H1 (cell line): Measurements from ENCODE around the gene PCDHGA1. TPM values are rescaled to one million over a fixed set of nuclear protein-coding genes. Genes with fewer than 3 reads are reported as not detected.

Experiments
- CTCF ChIA-PET: fragments of 300-600 bp; sonication (Branson Sonifier 250); formaldehyde crosslinking; loops from one replicate; lab custom pipeline; 2021; ENCODE audit not compliant: partially characterized antibody; lab: Charles Lee
- POLR2A ChIA-PET: fragments of 300-600 bp; sonication (Branson Sonifier 250); formaldehyde crosslinking; loops from one replicate; lab custom pipeline; 2021; ENCODE audit warnings: inconsistent platforms; ENCODE audit not compliant: partially characterized antibody; lab: Charles Lee
- DNase-seq, 2 experiments: peaks; one replicate each; pipeline versions ENCODE4 v3.0.0 to v3.0.0-alpha.2; 2010 to 2022; ENCODE audit warnings: low spot score in 2 of 2, low read depth in 1 of 2, mixed read lengths in 1 of 2
- FAIRE-seq: peaks from 2 replicates; lab custom pipeline; 2011; peaks lifted over from hg19 to GRCh38; lab: Jason Lieb, UNC
- H2AFZ ChIP-seq: 2 replicates; pipeline ENCODE4 v1.8.1; 2012; ENCODE audit warnings: low read length, inconsistent platforms
- H2AK5ac ChIP-seq: 2 replicates; pipeline ENCODE4 v1.6.1; 2013; ENCODE audit warnings: low read depth, low read length
- H2BK120ac ChIP-seq: replicated peaks from 2 replicates; pipeline ENCODE3; 2013; ENCODE audit warnings: low read depth, low read length, inconsistent platforms
- H2BK12ac ChIP-seq: 2 replicates; pipeline ENCODE4 v1.6.1; 2013; ENCODE audit warnings: low read depth, low read length
- H2BK15ac ChIP-seq: 2 replicates; pipeline ENCODE4 v1.6.1; 2013; ENCODE audit warnings: low read length
- H2BK20ac ChIP-seq: 2 replicates; pipeline ENCODE4 v1.6.1; 2013; ENCODE audit warnings: low read length
- H2BK5ac ChIP-seq: 2 replicates; pipeline ENCODE4 v1.6.1; 2013; ENCODE audit warnings: low read depth, low read length
- H3K14ac ChIP-seq: 2 replicates; pipeline ENCODE4 v1.6.1; 2013; ENCODE audit warnings: inconsistent platforms; ENCODE audit not compliant: insufficient read length
- H3K18ac ChIP-seq: 2 replicates; pipeline ENCODE4 v1.6.1; 2013; ENCODE audit warnings: low read length; ENCODE audit errors: extremely low read depth
- H3K23ac ChIP-seq: 2 replicates; pipeline ENCODE4 v1.6.1; 2013; ENCODE audit warnings: inconsistent platforms; ENCODE audit not compliant: insufficient read length
- H3K23me2 ChIP-seq: 2 replicates; pipeline ENCODE4 v1.6.1; 2013; ENCODE audit warnings: low read depth, low read length
- H3K27ac ChIP-seq: 2 replicates; pipeline ENCODE4 v1.6.1; 2011; ENCODE audit warnings: low read depth, low read length, inconsistent platforms
- H3K27me3 ChIP-seq, 4 experiments: replicated peaks in 1 of 4; 1 replicate in 1 of 4; 2 replicates in 3 of 4; pipeline versions ENCODE4 v1.6.1 to v1.8.1; 2011 to 2013; ENCODE audit warnings: low read length in 3 of 4, mild to moderate bottlenecking in 3 of 4, inconsistent platforms in 2 of 4, mixed read lengths in 2 of 4, moderate library complexity in 1 of 4; ENCODE audit not compliant: control insufficient read depth in 3 of 4, insufficient read depth in 3 of 4; ENCODE audit errors: extremely low read depth in 1 of 4
- H3K36me3 ChIP-seq, 4 experiments: 2 replicates each; pipeline versions ENCODE4 v1.6.1 to v1.8.1; 2011 to 2013; ENCODE audit warnings: mild to moderate bottlenecking in 4 of 4, low read length in 3 of 4, moderate library complexity in 2 of 4, control low read depth in 1 of 4, inconsistent platforms in 1 of 4; ENCODE audit not compliant: insufficient read depth in 4 of 4, control insufficient read depth in 2 of 4
- H3K4ac ChIP-seq: replicated peaks from 2 replicates; pipeline ENCODE3; 2013; ENCODE audit warnings: low read length, low read depth, mixed read lengths, inconsistent platforms; ENCODE audit not compliant: insufficient read length
- H3K4me1 ChIP-seq, 4 experiments: replicated peaks in 1 of 4; 1 replicate in 1 of 4; 2 replicates in 3 of 4; pipeline versions ENCODE4 v1.6.1 to v1.8.1; 2011 to 2013; ENCODE audit warnings: low read length in 3 of 4, inconsistent platforms in 2 of 4, mixed read lengths in 1 of 4; ENCODE audit not compliant: insufficient read depth in 4 of 4, control insufficient read depth in 3 of 4
- H3K4me2 ChIP-seq, 2 experiments: 2 replicates each; pipeline versions ENCODE4 v1.6.1 to v1.8.1; 2011 to 2013; ENCODE audit warnings: low read depth in 2 of 2, low read length in 2 of 2, control low read depth in 1 of 2, inconsistent platforms in 1 of 2, mild to moderate bottlenecking in 1 of 2; ENCODE audit not compliant: insufficient read depth in 1 of 2
- H3K4me3 ChIP-seq, 4 experiments: fragments of 200-600, 300-600 bp in 1 of 4; sonication (generic), shearing (Covaris generic), sonication (Bioruptor Twin) in 1 of 4; 2 replicates each; pipeline versions ENCODE4 v1.5.1 to v1.8.1; 2011 to 2016; ENCODE audit warnings: low read length in 4 of 4, low read depth in 3 of 4, control low read depth in 2 of 4, inconsistent platforms in 2 of 4, mild to moderate bottlenecking in 2 of 4, mixed read lengths in 1 of 4, moderate library complexity in 1 of 4; ENCODE audit not compliant: insufficient read depth in 2 of 4; ENCODE audit errors: extremely low read depth in 1 of 4
- H3K56ac ChIP-seq: replicated peaks from 2 replicates; pipeline ENCODE3; 2013; ENCODE audit warnings: low read depth, mild to moderate bottlenecking, mixed read lengths, low read length, inconsistent platforms; ENCODE audit not compliant: insufficient read length
- H3K79me1 ChIP-seq: 2 replicates; pipeline ENCODE4 v1.6.1; 2013; ENCODE audit warnings: low read depth, low read length, control low read depth
- H3K79me2 ChIP-seq, 2 experiments: 2 replicates each; pipeline versions ENCODE4 v1.6.1 to v1.8.1; 2012 to 2013; ENCODE audit warnings: low read length in 2 of 2, mild to moderate bottlenecking in 2 of 2, inconsistent platforms in 1 of 2; ENCODE audit not compliant: insufficient read depth in 2 of 2, control insufficient read depth in 1 of 2
- H3K9ac ChIP-seq, 4 experiments: replicated peaks in 1 of 4; 1 replicate in 1 of 4; 2 replicates in 3 of 4; pipeline versions ENCODE4 v1.6.1 to v1.8.1; 2011 to 2013; ENCODE audit warnings: low read depth in 3 of 4, low read length in 3 of 4, control low read depth in 2 of 4, mild to moderate bottlenecking in 2 of 4, moderate library complexity in 2 of 4, inconsistent platforms in 1 of 4; ENCODE audit errors: extremely low read depth in 1 of 4
- H3K9me3 ChIP-seq, 2 experiments: 2 replicates each; pipeline versions ENCODE4 v1.6.1 to v1.8.1; 2012 to 2013; ENCODE audit warnings: mild to moderate bottlenecking in 2 of 2, moderate library complexity in 2 of 2, control low read depth in 1 of 2, inconsistent platforms in 1 of 2, low read depth in 1 of 2, low read length in 1 of 2, mixed read lengths in 1 of 2; ENCODE audit not compliant: insufficient read depth in 2 of 2
- H4K20me1 ChIP-seq, 2 experiments: replicated peaks in 1 of 2; 2 replicates each; pipeline versions ENCODE3 to v1.8.1; 2011 to 2013; ENCODE audit warnings: inconsistent platforms in 2 of 2, low read length in 2 of 2, mild to moderate bottlenecking in 1 of 2; ENCODE audit not compliant: insufficient read depth in 2 of 2, control insufficient read depth in 1 of 2
- H4K5ac ChIP-seq: 2 replicates; pipeline ENCODE4 v1.6.1; 2013; ENCODE audit warnings: low read length, low read depth, mixed read lengths, inconsistent platforms; ENCODE audit not compliant: insufficient read length
- H4K8ac ChIP-seq: 2 replicates; pipeline ENCODE4 v1.8.0; 2013; ENCODE audit warnings: mild to moderate bottlenecking, moderate library complexity, low read length, inconsistent platforms; ENCODE audit not compliant: insufficient read depth; ENCODE audit errors: extremely low read depth
- H4K91ac ChIP-seq: replicated peaks from 2 replicates; pipeline ENCODE3; 2013; ENCODE audit warnings: low read length, mixed read lengths, inconsistent platforms; ENCODE audit not compliant: insufficient read length
- CBX8 ChIP-seq: fragments of 300-800, 300-1000 bp; sonication (generic); IDR thresholded peaks from 2 replicates; pipeline ENCODE4 v1.7.1; 2016; ENCODE audit warnings: low read depth, low read length, borderline replicate concordance
- CHD1 ChIP-seq: IDR thresholded peaks from 2 replicates; pipeline ENCODE4 v1.6.1; 2012; ENCODE audit warnings: low read depth, low read length, improper control_type of control experiment
- RAD21 ChIP-seq, 2 experiments: IDR thresholded peaks in 1 of 2; conservative IDR thresholded peaks in 1 of 2; 2 replicates each; pipeline ENCODE4 v1.6.1; 2011; ENCODE audit warnings: low read depth in 2 of 2, low read length in 2 of 2, improper control_type of control experiment in 1 of 2, inconsistent platforms in 1 of 2, mild to moderate bottlenecking in 1 of 2, moderate library complexity in 1 of 2
- WGBS, 2 experiments: shearing (Covaris generic) in 1 of 2; methylation state at CpG; one replicate each; pipeline versions ENCODE4 v1.1.6 to v1.1.7; 2013 to 2015; ENCODE audit warnings: low lambda C conversion rate in 2 of 2, mixed read lengths in 2 of 2, inconsistent platforms in 1 of 2, low coverage in 1 of 2, missing lambda C conversion rate in 1 of 2; ENCODE audit not compliant: insufficient replicate concordance in 2 of 2, insufficient coverage in 1 of 2, insufficient read length in 1 of 2; ENCODE audit errors: extremely low coverage in 1 of 2, missing lambda C conversion rate in 1 of 2; 5-methylcytosine and 5-hydroxymethylcytosine counted together
- polyA plus RNA-seq, 7 experiments: library from polyadenylated mRNA; depleted of rRNA in 3 of 7; stranded (reverse) in 5 of 7; unstranded in 2 of 7; fragments of >200 nt in 5 of 7; fragments of 200-250 nt in 2 of 7; gene quantifications; 1 replicate in 5 of 7; 2 replicates in 1 of 7; 4 replicates in 1 of 7; pipeline versions ENCODE4 v1.2.1 to v1.2.3, GENCODE V29; 2011 to 2013; ENCODE audit warnings: missing spikeins in 2 of 7, mixed read lengths in 2 of 7
- total RNA-seq: library from RNA; stranded (reverse); fragmentation: NEBNext Ultra II Directional; extraction: Animal tissue kit (Norgen Biotek cat#: 25700); gene quantifications from 2 replicates; pipeline ENCODE4 v1.2.1, GENCODE V29; 2021

The PCDHGA1 gene
- total and polyA plus RNA-seq, 2 of the 8 experiments (the other 6 are each of a cell fraction or from before 2014, with no cell fraction given): 0.57 to 0.89 TPM

GRCh38 chr5:141439411-141440141 is 109.3 kb downstream of the PCDHGA1 start:
- Histone ChIP-seq H2BK5ac (no peak overlapping the region), H3K4ac (no peak overlapping the region), H3K9me3 (peaks cover 2 to 6% of the 10 kb centered on the region in 2 experiments; a peak in 1 of 4 replicates), H3K27ac (no peak overlapping the region), H3K79me2 (no peaks in the 10 kb centered on the region), H3K4me2 (no peak overlapping the region), H4K8ac (no peak overlapping the region), H3K4me1 (no peaks in the 10 kb centered on the region), H4K20me1 (peaks cover 0 to 2% of the 10 kb centered on the region in 2 experiments), H2BK15ac (no peak overlapping the region), H3K23me2 (no peaks in the 10 kb centered on the region), H4K91ac (no peak overlapping the region), H2AK5ac (no peak overlapping the region), H4K5ac (no peak overlapping the region), H3K36me3 (no peaks in the 10 kb centered on the region), H3K56ac (no peak overlapping the region), H3K18ac (no peak overlapping the region), H3K79me1 (no peaks in the 10 kb centered on the region), H3K9ac (no peak overlapping the region), H3K27me3 (no peaks in the 10 kb centered on the region), H2BK120ac (no peak overlapping the region), H3K14ac (no peak overlapping the region), H3K23ac (no peak overlapping the region), H2AFZ (no peak overlapping the region), H3K4me3 (no peak overlapping the region), H2BK12ac (no peak overlapping the region), H2BK20ac (no peak overlapping the region)
- DNase-seq (no peak), FAIRE-seq (no peak)
- CTCF ChIA-PET: interaction anchor here (0.6 to 4.9 kb wide), 27 partner anchors 9 to 226 kb away, joined by 3 to 22 read pairs (median 4); partner anchors contain the start of genes PCDHB13, PCDHGA10, PCDHGA11 and PCDHGA12
- TF ChIP-seq CBX8 (no peak), CHD1 (no peak), RAD21 (IDR thresholded peaks at IDR 0.05 in 1 of 2, conservative IDR thresholded peaks at IDR 0.05 in 1 of 2; ENCODE audit: low read depth in 2 of 2, low read length in 2 of 2) (peak in 1 of 2 experiments; percentile 33; a peak in 2 of 4 replicates)
- POLR2A ChIA-PET: interaction anchor here (0.9 to 1.0 kb wide), 2 partner anchors 70 to 195 kb away, joined by 3 to 6 read pairs; partner anchors contain the start of gene PCDHB15
- WGBS, 2 experiments: 81% methylated on average over 10 of the region's 10 CpGs; no CpG with 5 or more reads in 1 of the 2 experiments
